ENCODE results near the gene DNAJC4.

- TF ChIP-seq CTCF (IDR thresholded peaks at IDR 0.05; ENCODE audit: insufficient read depth, low read length, poor library complexity, severe bottlenecking) (no peak), EZH2phosphoT487 (conservative IDR thresholded peaks at IDR 0.05; ENCODE audit: low read length) (no peak)
Measured at GRCh38 chr11:64245797-64246620, 15.7 kb downstream of the DNAJC4 start.

Data from SU-DHL-6 (cell line).